NCI-H226 (cell line): ENCODE data around the gene TRAPPC2L.

Experiments
- DNase-seq: peaks from one replicate; pipeline ENCODE4 v3.0.0-alpha.2; 2015

Gene TRAPPC2L

GRCh38 chr16:88856828-88857727 is at the start of gene TRAPPC2L, which contains the start of gene GALNS:
TRAPPC2L (plus strand) TSS chr16:88857127; CDS start chr16:88857151, 24 bp downstream.
GALNS (minus strand) TSS chr16:88856947; CDS start chr16:88856877, 70 bp downstream.
- DNase-seq: peak; percentile 78

GRCh38 chr16:88807142-88807625 is 49.7 kb upstream of the TRAPPC2L start:
- no peak for DNase-seq

- no peak for DNase-seq
Measured at GRCh38 chr16:88807626-88808453, 49.1 kb upstream of the TRAPPC2L start.

- DNase-seq: no peak
Measured at GRCh38 chr16:88809068-88809675, 47.8 kb upstream of the TRAPPC2L start.

- no peak for DNase-seq
Measured at GRCh38 chr16:88809676-88810165, 47.2 kb upstream of the TRAPPC2L start.

GRCh38 chr16:88810166-88810911 is 46.6 kb upstream of the TRAPPC2L start:
- no peak for DNase-seq

GRCh38 chr16:88810912-88811768 is 45.8 kb upstream of the TRAPPC2L start:
- DNase-seq: peak; percentile 75

- DNase-seq: peak; percentile 92
Measured at GRCh38 chr16:88811769-88812512, 45.0 kb upstream of the TRAPPC2L start, which contains the start of gene APRT. APRT (minus strand) TSS chr16:88811928; CDS start chr16:88811899, 29 bp downstream.

GRCh38 chr16:88812513-88813268 is 44.2 kb upstream of the TRAPPC2L start:
- DNase-seq: peak; percentile 12

GRCh38 chr16:88813269-88814143 is 43.4 kb upstream of the TRAPPC2L start:
- no peak for DNase-seq

GRCh38 chr16:88814144-88814502 is 42.8 kb upstream of the TRAPPC2L start:
- DNase-seq: no peak

GRCh38 chr16:88815227-88815626 is 41.7 kb upstream of the TRAPPC2L start:
- no peak for DNase-seq

GRCh38 chr16:88815901-88816589 is 40.9 kb upstream of the TRAPPC2L start:
- no peak for DNase-seq

GRCh38 chr16:88816736-88817535 is 40.0 kb upstream of the TRAPPC2L start:
- DNase-seq: no peak

GRCh38 chr16:88817785-88818574 is 38.9 kb upstream of the TRAPPC2L start:
- DNase-seq: no peak

GRCh38 chr16:88818575-88818874 is 38.4 kb upstream of the TRAPPC2L start:
- DNase-seq: no peak
